K562 (cell line): ENCODE data around the gene UBN1. TPM values are rescaled to one million over a fixed set of nuclear protein-coding genes. Genes with fewer than 3 reads are reported as not detected.

Experiments used
- ADNP ChIP-seq: fragments of 200-800 bp; sonication (Bioruptor generic); IDR thresholded peaks from 2 replicates; pipeline ENCODE4 v1.6.1; 2016; ENCODE audit warnings: missing genetic modification characterization, missing compliant biosample characterization
- CHD4 ChIP-seq: fragments of 200-600 bp; sonication (generic); IDR thresholded peaks from 3 replicates; pipeline ENCODE4 v1.6.1; 2012; ENCODE audit warnings: low read depth, mild to moderate bottlenecking, mixed read lengths, low read length, inconsistent platforms; ENCODE audit not compliant: insufficient read depth, insufficient replicate concordance, poor library complexity, severe bottlenecking
- CREBBP ChIP-seq: IDR thresholded peaks from one replicate; pipeline ENCODE4 v1.6.1; 2012; ENCODE audit warnings: low read depth, mild to moderate bottlenecking, control low read depth, inconsistent platforms, low read length
- ELF1 ChIP-seq: fragments of 200-800 bp; sonication (Bioruptor generic); IDR thresholded peaks from 2 replicates; pipeline ENCODE4 v1.6.1; 2016; ENCODE audit warnings: missing genetic modification characterization, missing compliant biosample characterization
- FIP1L1 ChIP-seq: fragments of 200-400 bp; formaldehyde crosslinking; IDR thresholded peaks from 2 replicates; pipeline ENCODE4 v1.6.1; 2018; ENCODE audit warnings: mild to moderate bottlenecking, low read depth, low read length; ENCODE audit not compliant: poor library complexity, severe bottlenecking
- GTF2A2 ChIP-seq: IDR thresholded peaks from 2 replicates; pipeline ENCODE4 v1.6.1; 2016; ENCODE audit warnings: mild to moderate bottlenecking, missing genetic modification characterization, missing compliant biosample characterization
- GTF3C2 ChIP-seq: IDR thresholded peaks from 3 replicates; pipeline ENCODE4 v1.6.1; 2011; ENCODE audit warnings: borderline replicate concordance, mild to moderate bottlenecking, moderate library complexity; ENCODE audit not compliant: insufficient read length; ENCODE audit errors: extremely low read depth
- MCM7 ChIP-seq, 2 experiments: fragments of 450-650 bp; IDR thresholded peaks; 2 replicates each; pipeline ENCODE4 v1.6.1; 2016 to 2018
- NFYB ChIP-seq: IDR thresholded peaks from 2 replicates; pipeline ENCODE4 v1.6.1; 2011; ENCODE audit warnings: mild to moderate bottlenecking, moderate library complexity; ENCODE audit not compliant: insufficient read length; ENCODE audit errors: extremely low read depth
- PCBP1 ChIP-seq: fragments of 200-400 bp; formaldehyde crosslinking; IDR thresholded peaks from 2 replicates; pipeline ENCODE4 v1.6.1; 2018; ENCODE audit warnings: mild to moderate bottlenecking, low read depth, low read length; ENCODE audit not compliant: poor library complexity, severe bottlenecking
- RREB1 ChIP-seq: fragments of 250-450 bp; sonication (Bioruptor Pico); IDR thresholded peaks from 2 replicates; pipeline ENCODE4 v1.4.0; 2020
- SAP30 ChIP-seq: fragments of 200-600 bp; sonication (generic); IDR thresholded peaks from 2 replicates; pipeline ENCODE4 v1.6.1; 2012; ENCODE audit warnings: borderline replicate concordance, low read depth, mild to moderate bottlenecking, moderate library complexity, low read length, control low read depth, inconsistent platforms; ENCODE audit not compliant: insufficient read depth, poor library complexity, severe bottlenecking
- SP2 ChIP-seq: IDR thresholded peaks from 2 replicates; pipeline ENCODE4 v1.6.1; 2011; ENCODE audit warnings: mild to moderate bottlenecking, low read depth, low read length, moderate library complexity; ENCODE audit not compliant: poor library complexity, severe bottlenecking; ENCODE audit errors: extremely low read depth
- SUPT5H ChIP-seq: fragments of 450-650 bp; IDR thresholded peaks from 2 replicates; pipeline ENCODE4 v1.6.1; 2016
- ZNF124 ChIP-seq: sonication (generic); formaldehyde crosslinking; IDR thresholded peaks from 2 replicates; pipeline ENCODE4 v1.8.1; 2022; ENCODE audit warnings: missing genetic modification reagents
- ZNF277 ChIP-seq: fragments of 250-450 bp; sonication (Bioruptor Pico); IDR thresholded peaks from 2 replicates; pipeline ENCODE4 v1.8.0; 2022; ENCODE audit warnings: inconsistent platforms, mild to moderate bottlenecking, moderate library complexity, borderline replicate concordance
- ZNF282 ChIP-seq: sonication (generic); formaldehyde crosslinking; IDR thresholded peaks from 2 replicates; pipeline ENCODE4 v1.8.1; 2023; ENCODE audit warnings: missing genetic modification reagents
- ZNF354B ChIP-seq: fragments of 250-450 bp; sonication (Bioruptor Pico); IDR thresholded peaks from 2 replicates; pipeline ENCODE4 v1.4.0; 2020
- polyA plus RNA-seq, 8 experiments: library from polyadenylated mRNA; depleted of rRNA in 4 of 8; stranded (reverse) in 5 of 8; unstranded in 3 of 8; fragments of >200 nt; fragmentation: Nextera tagmentation in 2 of 8; fragmentation: Illumina TruSeq in 1 of 8; extraction: Ambion mirVana in 2 of 8; extraction: Trizol in 1 of 8; gene quantifications; 2 replicates each; pipeline versions ENCODE4 v1.2.1 to v1.2.3, GENCODE V29; 2011 to 2014; ENCODE audit warnings: inconsistent platforms in 1 of 8, missing spikeins in 1 of 8
- total RNA-seq, 7 experiments: library from RNA; depleted of rRNA in 6 of 7; stranded (reverse); fragments of >200 nt in 6 of 7; fragmentation: Illumina TruSeq in 2 of 7; extraction: Trizol in 2 of 7; gene quantifications; 2 replicates each; pipeline versions ENCODE4 v1.2.1 to v1.2.3, GENCODE V29; 2011 to 2021; ENCODE audit warnings: low replicate concordance in 1 of 7

The UBN1 gene
- total and polyA plus RNA-seq, 9 of the 15 experiments (the other 6 are each of a cell fraction or from before 2014, with no cell fraction given) = 1.5 to 45.7 (median 20.6) TPM

GRCh38 chr16:4802659-4803287 lies 44.5 kb upstream of the UBN1 start (continued):
- no peak for TF ChIP-seq ZNF282
- no peak for TF ChIP-seq ZNF354B (CRISPR knock-in tag)
- peak; percentile 98 for TF ChIP-seq NFYB
- TF ChIP-seq FIP1L1 = peak; percentile 83
- no peak for TF ChIP-seq ADNP (tag)
- no peak for TF ChIP-seq ZNF124 (CRISPR knock-in tag)
- TF ChIP-seq MCM7 (IDR thresholded peaks at IDR 0.05) = no peak
- no peak for TF ChIP-seq ZNF277
- TF ChIP-seq RREB1 (CRISPR knock-in tag) = peak; percentile 58; the same call in 1 of the 2 replicates
- TF ChIP-seq SP2 = peak; percentile 82
- no peak for TF ChIP-seq GTF2A2 (tag)
- no peak for TF ChIP-seq CHD4
- TF ChIP-seq SUPT5H = peak; percentile 61; the same call in 1 of the 2 replicates
- TF ChIP-seq GTF3C2 = no peak
- peak; percentile 7 for TF ChIP-seq SAP30
- no peak for TF ChIP-seq CREBBP
- TF ChIP-seq PCBP1 = peak; percentile 83
- TF ChIP-seq ELF1 (tag) = peak; percentile 29; the same call in 1 of the 2 replicates
